IPS-11a (cell line): ENCODE measurements around the gene ZMYND15.

ENCODE experiments used
- H3K4me3 ChIP-seq: one replicate; pipeline ENCODE4 v1.5.1; 2013; ENCODE audit warnings: low read depth, low read length, control low read depth

The ZMYND15 gene

DNA sequence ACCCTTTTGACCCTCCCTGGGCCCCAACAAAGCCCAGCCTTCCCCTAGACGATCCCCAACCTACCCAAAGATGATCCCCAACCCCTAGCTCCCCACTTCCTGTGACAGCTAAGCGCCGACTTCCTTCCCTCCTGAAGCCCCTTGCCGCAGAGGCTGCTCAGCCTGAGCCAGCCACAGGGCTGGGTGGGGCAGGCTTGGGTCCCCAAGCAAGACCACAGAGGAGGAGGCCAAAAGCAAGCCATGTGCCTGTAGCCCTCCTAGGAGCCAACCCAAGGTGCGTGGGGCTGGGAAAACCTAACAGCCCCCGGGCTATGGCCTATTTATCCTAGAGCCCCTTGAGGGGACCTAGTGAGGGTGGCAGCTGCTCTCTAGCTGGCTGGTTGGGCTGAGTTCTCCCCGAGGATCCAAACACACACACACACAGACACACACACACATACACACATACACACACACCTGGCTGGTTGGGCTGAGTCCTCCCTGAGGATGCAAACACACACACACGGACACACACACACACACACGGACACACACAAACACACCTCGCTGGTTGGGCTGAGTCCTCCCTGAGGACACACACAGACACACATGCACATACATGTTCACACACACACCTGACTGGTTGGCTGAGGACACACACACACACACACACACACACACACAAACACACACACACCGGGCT lies 24.4 kb upstream of the ZMYND15 start:
- H3K4me3 ChIP-seq = no peak overlapping the region

DNA sequence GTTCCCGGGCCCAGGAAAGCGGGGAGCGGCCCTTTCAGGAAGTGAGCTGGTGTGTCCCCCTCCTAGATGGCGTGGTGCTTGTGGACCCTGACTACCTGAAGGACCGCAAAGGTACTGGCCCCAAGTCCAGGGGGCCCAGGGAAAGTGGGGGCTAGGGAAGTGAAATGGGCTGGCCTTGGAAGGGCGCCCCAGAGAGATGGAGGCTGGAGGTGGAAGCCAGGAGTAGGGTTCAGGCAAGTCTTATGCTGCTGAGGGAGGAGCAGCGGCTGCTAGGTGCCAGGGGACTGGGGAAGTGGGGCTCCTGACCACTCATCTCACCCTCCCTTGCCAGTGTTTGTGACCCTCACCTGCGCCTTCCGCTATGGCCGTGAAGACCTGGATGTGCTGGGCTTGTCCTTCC lies 23.6 kb upstream of the ZMYND15 start:
- no peak overlapping the region for H3K4me3 ChIP-seq

DNA sequence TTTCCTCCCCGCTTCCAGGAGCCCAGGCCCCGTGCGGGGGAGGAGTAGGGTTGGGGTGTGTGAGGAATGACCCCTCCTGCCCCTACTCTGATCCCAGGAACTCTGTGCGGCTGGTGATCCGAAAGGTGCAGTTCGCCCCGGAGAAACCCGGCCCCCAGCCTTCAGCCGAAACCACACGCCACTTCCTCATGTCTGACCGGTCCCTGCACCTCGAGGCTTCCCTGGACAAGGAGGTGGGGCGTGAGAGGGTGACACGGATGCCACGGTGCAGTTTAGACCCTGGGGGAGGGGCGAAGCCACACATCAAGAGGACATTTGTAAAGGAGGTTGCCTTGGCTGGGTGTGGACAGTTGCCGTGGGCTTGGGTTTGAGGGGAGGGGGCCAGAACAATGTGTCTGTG lies 21.8 kb upstream of the ZMYND15 start:
- H3K4me3 ChIP-seq = no peak overlapping the region

DNA sequence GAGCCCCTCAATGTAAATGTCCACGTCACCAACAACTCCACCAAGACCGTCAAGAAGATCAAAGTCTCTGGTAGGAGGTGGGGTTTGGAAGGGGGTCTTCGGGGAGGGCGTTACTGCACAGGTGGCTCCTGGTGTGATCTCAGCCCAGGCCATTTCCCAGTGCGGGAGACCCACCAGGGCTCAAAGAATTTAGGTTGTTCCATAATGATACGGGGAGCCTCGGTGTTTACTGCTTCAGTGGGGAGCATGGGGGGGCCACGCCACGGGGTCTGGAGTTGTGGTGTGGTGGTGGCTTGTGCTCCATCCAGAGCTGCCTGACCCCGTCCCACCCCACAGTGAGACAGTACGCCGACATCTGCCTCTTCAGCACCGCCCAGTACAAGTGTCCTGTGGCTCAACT lies 21.4 kb upstream of the ZMYND15 start:
- H3K4me3 ChIP-seq = no peak overlapping the region

DNA sequence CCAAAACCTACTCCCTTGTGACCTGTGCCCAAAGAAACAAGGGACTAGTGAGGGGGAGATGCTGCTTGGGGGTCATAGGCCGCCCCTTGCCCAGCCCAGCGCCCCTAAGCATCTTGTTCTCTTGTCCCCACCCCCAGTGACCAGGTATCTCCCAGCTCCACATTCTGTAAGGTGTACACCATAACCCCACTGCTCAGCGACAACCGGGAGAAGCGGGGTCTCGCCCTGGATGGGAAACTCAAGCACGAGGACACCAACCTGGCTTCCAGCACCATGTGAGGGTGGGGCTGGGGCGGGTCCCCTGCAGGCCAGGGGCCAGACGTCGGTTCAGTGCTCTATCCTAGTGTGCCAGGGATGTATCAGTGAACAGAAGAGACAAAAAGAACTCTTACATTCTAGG lies 20.5 kb upstream of the ZMYND15 start:
- H3K4me3 ChIP-seq = no peak overlapping the region

DNA sequence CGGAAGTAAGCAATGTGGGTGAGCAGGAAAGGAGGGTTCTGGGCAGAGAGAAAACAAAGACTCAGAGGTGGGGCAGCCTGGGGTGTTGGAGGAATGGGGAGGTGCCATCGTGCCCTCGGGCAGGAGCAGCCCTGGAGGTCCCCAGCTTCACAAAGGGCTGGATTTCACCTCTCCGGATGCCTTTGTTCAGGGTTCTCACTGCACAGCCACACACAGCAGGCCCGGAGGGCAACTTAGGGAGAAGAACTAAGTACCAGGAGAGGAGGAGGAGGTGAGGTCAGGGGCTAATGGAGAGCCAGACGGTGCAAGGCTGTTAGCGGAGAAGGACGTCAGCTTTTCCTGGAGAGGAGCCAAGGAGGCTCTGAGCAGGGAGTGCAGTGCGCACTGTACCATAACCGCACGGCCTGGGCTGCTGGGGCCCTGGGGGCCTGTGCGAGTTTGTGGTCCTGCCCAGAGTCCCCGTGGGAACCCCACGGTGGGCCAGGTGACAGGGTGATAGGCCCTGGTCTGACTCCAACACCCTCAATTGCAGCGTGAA lies 19.9 kb upstream of the ZMYND15 start:
- H3K4me3 ChIP-seq = no peak overlapping the region

DNA sequence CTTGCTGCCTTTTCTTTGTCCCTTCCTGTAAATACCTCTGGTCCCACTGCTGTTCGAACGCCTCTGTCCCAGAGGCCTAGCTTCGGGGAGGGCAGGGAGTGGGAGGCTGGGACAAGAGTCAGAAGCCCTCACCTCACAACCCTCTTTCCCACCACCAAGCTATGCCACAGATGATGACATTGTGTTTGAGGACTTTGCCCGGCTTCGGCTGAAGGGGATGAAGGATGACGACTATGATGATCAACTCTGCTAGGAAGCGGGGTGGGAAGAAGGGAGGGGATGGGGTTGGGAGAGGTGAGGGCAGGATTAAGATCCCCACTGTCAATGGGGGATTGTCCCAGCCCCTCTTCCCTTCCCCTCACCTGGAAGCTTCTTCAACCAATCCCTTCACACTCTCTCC lies 18.8 kb upstream of the ZMYND15 start:
- H3K4me3 ChIP-seq = no peak overlapping the region

DNA sequence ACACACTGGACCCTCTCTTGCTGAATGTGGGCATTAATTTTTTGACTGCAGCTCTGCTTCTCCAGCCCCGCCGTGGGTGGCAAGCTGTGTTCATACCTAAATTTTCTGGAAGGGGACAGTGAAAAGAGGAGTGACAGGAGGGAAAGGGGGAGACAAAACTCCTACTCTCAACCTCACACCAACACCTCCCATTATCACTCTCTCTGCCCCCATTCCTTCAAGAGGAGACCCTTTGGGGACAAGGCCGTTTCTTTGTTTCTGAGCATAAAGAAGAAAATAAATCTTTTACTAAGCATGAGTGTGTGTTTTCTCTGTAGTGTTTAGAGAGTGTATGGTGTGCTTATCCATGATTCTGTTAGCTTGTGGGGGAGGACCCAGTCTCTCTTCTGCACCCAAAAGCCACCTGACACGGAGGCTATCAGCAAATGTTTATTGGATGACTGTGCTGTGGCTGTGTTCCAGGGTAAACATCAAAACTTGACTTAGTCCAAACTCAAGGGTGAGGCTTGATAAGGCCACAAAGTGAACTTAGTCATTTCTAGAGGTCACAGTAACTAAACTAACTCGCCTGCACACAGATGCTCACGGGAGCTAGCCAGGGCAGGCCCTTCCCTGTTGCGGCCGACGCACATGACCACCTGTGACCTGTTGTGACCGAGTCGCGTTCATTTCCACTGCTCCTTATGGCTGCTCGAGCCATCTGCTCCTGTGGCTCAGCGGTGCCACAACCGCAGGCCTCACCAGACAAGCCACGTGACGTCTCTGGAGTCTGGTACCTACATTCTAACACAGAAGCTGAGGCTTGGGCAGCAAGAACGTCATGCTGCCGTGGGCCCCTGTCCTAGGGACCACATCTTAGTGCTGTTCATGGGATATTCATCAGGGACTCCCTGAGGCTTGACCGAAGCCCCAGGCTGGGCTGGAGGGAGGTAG lies 18.2 kb upstream of the ZMYND15 start:
- H3K4me3 ChIP-seq = no peak overlapping the region

DNA sequence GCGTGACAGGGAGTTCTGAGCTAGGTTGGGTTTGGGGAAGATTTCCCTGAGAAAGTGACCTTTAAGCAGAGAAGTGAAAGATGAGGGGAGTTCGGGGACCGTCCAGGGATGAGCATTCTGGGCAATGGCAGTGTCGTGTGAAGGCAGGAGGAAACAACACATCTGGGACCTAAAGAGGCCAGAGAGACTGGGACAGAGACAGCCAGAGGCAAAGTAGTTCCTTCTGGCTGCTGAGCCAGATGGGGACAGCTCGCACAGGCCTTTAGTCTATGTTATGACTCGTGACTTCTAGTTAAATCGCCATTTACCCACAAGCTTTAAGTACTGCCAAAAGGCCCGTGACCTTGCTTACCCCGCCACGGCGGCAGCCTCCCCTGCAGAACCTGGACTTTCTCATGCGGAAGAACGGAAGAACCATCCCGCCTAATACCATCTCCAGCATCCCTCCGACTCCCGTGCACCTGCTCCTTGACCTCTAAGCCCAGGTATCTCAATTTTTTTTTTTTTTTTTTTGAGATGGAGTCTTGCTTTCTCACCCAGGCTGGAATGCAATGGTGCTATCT lies 16.9 kb upstream of the ZMYND15 start:
- H3K4me3 ChIP-seq = no peak overlapping the region

DNA sequence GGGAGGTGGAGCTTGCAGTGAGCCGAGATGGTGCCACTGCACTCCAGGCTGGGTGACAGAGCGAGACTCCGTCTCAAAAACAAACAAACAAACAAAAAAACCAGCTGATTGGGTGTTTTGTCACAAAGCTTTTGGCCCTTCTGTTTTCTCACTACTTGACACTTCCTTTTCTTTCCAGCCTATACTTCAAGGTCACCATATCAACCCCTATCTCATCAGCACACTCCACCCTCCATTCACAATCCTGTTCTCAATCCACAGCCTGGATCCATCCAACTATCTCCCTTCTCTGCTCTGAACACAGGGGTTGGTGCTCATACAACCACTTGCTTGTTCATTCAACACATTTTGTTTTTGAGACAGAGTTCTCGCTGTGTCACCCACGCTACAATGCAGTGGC lies 15.0 kb upstream of the ZMYND15 start:
- no peak overlapping the region for H3K4me3 ChIP-seq

DNA sequence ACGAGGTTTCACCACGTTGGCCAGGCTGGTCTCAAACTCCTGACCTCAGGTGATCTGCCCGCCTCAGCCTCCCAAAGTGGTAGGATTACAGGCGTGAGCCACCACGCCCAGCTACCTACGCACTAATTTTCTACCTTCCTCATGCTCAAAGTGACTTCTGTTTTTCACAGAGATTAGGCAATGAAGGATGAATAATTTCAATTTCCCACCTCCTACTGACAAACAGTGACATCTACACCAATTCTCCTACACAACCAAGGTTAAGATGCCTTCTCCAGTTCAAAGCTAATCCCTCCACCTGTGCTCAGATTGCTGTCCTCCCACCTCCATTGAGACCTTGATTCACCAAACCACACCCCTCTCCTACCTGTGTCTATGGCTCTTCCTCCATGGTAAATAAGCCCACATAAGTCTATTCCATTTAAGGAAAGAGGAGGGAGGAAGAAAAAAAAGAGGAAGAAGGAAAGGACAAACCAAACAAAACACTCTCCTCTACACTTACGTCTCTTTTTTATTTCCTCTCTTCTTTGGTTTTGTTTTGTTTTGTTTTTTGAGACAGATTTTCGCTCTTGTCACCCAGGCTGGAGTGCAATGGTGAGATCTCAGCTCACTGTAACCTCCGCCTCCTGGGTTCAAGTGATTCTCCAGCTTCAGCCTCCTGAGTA lies 13.9 kb upstream of the ZMYND15 start:
- H3K4me3 ChIP-seq = no peak overlapping the region

DNA sequence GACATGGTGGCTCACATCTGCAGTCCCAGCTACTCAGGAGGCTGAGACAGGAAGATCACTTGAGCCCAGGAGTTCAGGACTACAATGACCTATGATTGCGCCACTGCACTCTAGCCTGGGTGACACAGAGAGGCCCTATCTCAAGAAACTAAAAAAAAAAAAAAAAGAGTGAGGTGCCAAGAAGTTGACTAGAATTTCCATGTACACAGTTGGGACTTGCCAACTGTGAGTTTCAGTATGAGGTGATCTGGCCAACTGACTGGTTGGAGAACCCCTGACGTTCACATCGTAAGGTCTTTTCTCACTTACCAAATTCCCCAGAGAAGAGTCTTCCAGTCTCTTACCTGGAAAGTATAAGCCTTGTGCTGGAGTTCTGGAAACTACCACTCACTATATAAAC lies 11.5 kb upstream of the ZMYND15 start:
- no peak overlapping the region for H3K4me3 ChIP-seq

DNA sequence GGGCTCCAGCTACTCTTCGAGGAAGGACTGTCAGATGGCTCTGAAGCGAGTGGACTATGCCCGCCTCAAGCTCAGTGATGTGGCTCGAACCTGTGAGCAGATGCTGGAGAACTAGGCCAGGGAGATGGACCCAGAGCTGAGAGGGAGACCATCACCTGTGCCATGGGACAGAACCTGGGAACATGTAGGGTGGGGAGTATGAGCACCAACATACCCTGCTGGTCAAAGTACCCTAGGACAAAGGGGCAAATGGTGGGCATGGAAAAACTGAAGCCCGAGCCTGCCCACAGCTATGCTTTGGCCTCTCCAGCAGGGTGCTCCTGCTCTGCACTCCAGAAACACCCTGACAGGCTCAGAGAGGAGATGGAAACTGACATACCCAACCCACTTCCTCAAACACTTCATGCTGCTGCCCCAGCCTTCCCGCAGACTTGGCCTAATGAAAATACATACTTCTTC lies 6.5 kb upstream of the ZMYND15 start:
- H3K4me3 ChIP-seq = no peak overlapping the region

DNA sequence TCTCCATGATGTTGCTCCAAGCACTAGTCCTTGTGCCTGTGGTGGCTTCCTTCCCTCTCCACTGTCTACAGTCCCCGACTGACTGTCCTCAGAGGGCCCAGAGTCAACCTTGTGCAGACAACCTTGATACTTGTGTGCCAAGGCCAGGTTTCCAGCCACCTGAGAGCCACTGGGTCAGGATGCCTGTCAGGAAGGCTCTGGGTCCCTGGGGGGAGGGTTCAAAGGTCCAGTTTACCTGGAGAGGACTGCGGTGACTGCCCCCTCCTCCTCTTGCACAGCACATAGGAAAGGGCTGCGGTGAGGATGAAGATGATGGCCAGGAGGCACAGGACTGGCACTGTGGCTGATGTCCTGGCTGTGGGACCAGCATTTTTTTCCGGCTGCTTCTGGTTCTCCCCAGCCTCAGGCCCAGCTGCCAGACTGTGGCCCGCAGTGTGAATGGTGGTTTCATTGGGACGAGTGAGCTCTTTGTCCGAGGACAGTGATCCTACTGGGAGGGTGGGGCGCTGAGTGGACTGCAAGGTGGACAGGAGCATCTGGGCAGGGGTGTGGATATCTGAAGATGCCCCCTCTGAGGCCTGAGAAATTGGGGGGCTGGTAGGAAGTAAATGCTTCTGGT lies 4.7 kb upstream of the ZMYND15 start:
- no peak overlapping the region for H3K4me3 ChIP-seq

DNA sequence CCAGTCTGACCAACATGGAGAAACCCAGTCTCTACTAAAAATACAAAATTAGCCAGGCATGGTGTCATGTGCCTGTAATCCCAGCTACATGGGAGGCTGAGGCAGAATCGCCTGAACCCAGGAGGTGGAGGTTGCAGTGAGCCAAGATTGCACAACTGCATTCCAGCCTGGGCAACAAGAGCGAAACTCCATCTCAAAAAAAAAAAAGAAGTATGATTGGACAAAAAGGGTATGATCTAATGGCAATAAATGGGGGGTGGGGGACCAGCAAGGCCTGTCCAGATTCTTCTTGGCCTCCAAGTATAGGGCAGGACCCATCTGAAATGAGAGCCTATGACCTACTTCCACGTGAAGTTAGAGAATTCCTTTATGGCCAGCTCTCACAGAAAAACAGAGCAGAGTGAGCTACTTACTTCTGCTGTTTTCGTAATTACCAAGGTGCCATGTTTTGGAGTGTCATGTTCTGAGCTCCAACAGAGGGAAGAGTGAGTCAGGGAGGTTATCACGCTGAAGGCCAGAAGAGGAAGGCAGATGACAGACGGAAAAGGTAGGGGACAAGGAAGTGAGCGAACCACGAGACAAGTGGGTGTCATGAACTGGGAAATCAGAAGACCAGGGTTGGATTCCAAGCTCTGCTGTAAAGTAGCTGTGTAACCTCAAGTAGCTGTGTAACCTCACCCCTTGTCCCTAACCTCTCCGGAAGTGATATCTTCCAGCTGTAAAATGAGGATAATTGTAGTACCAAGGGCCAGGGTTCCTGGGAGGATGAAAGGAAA lies 3.6 kb upstream of the ZMYND15 start:
- H3K4me3 ChIP-seq = no peak overlapping the region

DNA sequence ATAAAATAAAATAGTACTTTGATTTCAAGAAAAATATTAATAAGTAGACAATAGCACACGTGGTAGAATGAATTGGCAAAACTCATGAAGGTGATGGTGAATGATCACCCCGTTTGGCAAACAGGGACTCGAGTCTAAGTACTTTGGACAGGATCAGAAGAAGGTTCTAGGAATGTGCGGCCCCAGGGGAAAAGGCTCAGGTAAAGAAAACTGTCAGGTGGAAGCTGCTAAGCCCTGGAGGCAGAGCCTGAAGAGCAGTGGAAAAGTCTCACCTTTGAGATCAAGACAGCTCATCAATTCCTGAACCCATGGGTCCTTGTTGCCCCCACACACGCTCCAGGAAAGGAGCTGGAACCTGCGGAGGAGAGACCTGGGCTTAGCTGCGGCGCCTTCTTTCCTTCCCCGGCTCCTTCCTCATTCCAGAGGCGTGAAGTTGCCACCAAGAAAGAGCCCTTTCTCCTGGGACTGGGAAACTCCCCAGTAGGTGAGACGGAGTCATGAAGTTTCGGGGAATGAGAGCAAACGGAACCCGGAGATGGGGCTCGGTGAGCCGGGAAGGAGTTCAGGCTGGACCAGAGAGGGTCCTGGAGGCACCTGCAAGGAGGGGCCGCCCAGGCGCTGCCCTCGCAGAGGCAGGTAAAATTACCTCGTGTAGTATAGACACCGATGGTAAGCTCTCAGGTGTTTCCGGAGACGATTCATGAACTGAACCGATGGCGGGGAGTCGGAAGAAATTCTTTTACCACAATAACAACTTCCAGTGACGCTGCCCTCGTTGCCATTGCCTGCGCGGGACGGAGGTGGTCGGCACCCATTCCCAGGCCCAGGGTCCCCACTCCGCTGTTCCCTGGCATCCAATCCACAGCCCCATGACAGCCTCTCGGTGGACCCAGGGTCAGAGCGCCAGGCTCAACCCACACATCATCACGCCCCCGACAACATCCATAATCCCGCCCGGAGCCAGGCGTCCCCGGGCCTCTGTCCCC lies 1.2 kb upstream of the ZMYND15 start:
- peak overlapping the region; percentile 53 for H3K4me3 ChIP-seq

DNA sequence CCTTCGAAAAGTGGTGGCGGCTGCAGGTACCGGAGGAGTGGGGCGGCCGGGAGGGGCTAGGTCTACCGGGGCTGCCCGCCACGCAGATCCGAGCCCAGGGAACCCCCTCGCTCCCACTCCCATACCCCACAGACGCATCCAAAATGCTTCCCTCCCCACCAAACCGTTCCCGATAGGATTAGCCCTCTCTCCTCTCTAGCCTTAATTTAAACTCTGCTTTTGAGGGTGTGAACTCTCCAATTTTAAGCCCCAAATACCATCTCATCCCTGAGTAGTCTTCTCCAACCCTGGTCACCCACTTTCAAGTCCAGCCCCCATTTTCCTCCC lies 355 bp downstream of the ZMYND15 start:
- peak overlapping the region; percentile 53 for H3K4me3 ChIP-seq

DNA sequence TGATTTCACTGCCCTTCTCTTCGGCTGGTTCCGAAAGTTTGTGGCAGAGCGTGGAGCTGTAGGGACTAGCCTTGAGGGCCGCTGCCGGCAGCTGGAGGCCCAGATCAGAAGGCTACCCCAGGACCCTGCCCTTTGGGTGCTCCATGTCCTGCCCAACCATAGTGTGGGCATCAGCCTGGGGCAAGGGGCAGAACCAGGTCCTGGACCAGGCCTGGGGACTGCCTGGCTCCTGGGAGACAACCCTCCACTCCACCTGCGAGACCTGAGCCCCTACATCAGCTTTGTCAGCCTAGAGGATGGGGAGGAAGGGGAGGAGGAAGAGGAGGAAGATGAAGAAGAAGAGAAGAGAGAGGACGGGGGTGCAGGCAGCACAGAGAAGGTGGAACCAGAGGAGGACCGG lies 951 bp downstream of the ZMYND15 start:
- no peak overlapping the region for H3K4me3 ChIP-seq

DNA sequence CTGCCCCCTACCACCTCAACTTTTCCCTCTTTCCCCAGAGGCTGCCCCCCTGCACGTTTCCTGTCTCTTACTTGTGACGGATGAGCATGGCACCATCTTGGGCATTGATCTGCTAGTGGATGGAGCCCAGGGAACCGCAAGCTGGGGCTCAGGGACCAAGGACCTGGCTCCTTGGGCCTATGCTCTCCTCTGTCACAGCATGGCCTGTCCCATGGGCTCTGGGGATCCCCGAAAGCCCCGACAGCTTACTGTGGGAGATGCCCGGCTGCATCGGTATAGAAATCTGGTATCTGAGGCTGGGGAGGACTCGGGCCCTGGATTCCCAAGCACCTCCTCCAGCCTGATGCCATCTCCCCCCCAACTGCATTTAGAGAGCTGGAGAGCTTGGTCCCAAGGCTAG lies 1.9 kb downstream of the ZMYND15 start:
- H3K4me3 ChIP-seq = no peak overlapping the region
